Stimulated activated naive B cell treated with anti-CD40 and anti-IgM and Interleukin-4, amounts not matched to agents 10 μg/mL and 1 μg/mL and 100 μg/mL, for 72 hours (primary cell): ENCODE results near the gene WAPL.
"Not testable (repeated sequence)": the region's sequence is repeated elsewhere in the genome, so short reads cannot be mapped to it uniquely, and the experiment has no call there.

Experiments
- ATAC-seq, 2 donors: fragments of 150-1000 bp; cut with Tn5 transposase; replicated peaks; 2 replicates each; pipeline ENCODE4 v1.10.0; 2021; ENCODE audit warnings: moderate library complexity in 1 of 2
- DNase-seq: peaks from one replicate; pipeline ENCODE4 v3.0.0; 2021
- H3K27ac Mint-ChIP-seq: one replicate; pipeline ENCODE4 v1.8.0; 2022; ENCODE audit warnings: mild to moderate bottlenecking, mixed read lengths
- H3K27me3 Mint-ChIP-seq, 2 donors: one replicate each; pipeline ENCODE4 v1.8.0; 2022; ENCODE audit warnings: mixed read lengths in 2 of 2
- H3K36me3 Mint-ChIP-seq, 2 donors: one replicate each; pipeline ENCODE4 v1.8.0; 2022; ENCODE audit warnings: mixed read lengths in 2 of 2, mild to moderate bottlenecking in 1 of 2
- H3K4me1 Mint-ChIP-seq, 2 donors: one replicate each; pipeline ENCODE4 v1.8.0; 2022; ENCODE audit warnings: mixed read lengths in 2 of 2, mild to moderate bottlenecking in 1 of 2
- H3K4me3 Mint-ChIP-seq, 2 donors: one replicate each; pipeline ENCODE4 v1.8.0; 2022; ENCODE audit warnings: mild to moderate bottlenecking in 2 of 2, mixed read lengths in 2 of 2, moderate library complexity in 1 of 2
- H3K9me3 Mint-ChIP-seq, 2 donors: one replicate each; pipeline ENCODE4 v1.8.0; 2022; ENCODE audit warnings: mixed read lengths in 2 of 2, mild to moderate bottlenecking in 1 of 2

WAPL gene

GRCh38 chr10:86389109-86389440 lies 132.5 kb downstream of the WAPL start:
- H3K9me3 Mint-ChIP-seq, H3K27ac Mint-ChIP-seq, H3K36me3 Mint-ChIP-seq, DNase-seq, ATAC-seq: not testable (repeated sequence)
- Mint-ChIP-seq H3K4me3 (peak overlapping the region; percentile 74 to 76), H3K4me1 (peaks cover 14 to 18% of the 10 kb centered on the region in 2 donors), H3K27me3 (peaks cover 71 to 81% of the 10 kb centered on the region in 2 donors)

GRCh38 chr10:86388119-86388704 lies 133.4 kb downstream of the WAPL start:
- no peak for DNase-seq
- no peaks in the 10 kb centered on the region for H3K9me3 Mint-ChIP-seq
- peaks cover 0 to 3% of the 10 kb centered on the region in 2 donors for H3K36me3 Mint-ChIP-seq
- no peak overlapping the region for H3K4me3 Mint-ChIP-seq
- peaks cover 66 to 86% of the 10 kb centered on the region in 2 donors for H3K27me3 Mint-ChIP-seq
- H3K27ac Mint-ChIP-seq = no peak overlapping the region
- H3K4me1 Mint-ChIP-seq = peaks cover 13 to 18% of the 10 kb centered on the region in 2 donors
- ATAC-seq = no peak

- Mint-ChIP-seq H3K27ac (no peak overlapping the region), H3K27me3 (peaks cover 58 to 76% of the 10 kb centered on the region in 2 donors), H3K36me3 (peaks cover 0 to 3% of the 10 kb centered on the region in 2 donors), H3K4me3 (peak overlapping the region in 1 of 2 donors; percentile 27), H3K4me1 (peaks cover 9 to 14% of the 10 kb centered on the region in 2 donors), H3K9me3 (no peaks in the 10 kb centered on the region)
- no peak for DNase-seq
- no peak for ATAC-seq
These were observed 134.3 kb downstream of the WAPL start for GRCh38 chr10:86387178-86387794.

GRCh38 chr10:86385806-86386205 lies 135.8 kb downstream of the WAPL start:
- Mint-ChIP-seq H3K27ac (no peak overlapping the region), H3K36me3 (peaks cover 0 to 3% of the 10 kb centered on the region in 2 donors), H3K4me1 (peaks cover 4 to 5% of the 10 kb centered on the region in 2 donors), H3K27me3 (peaks cover 54 to 75% of the 10 kb centered on the region in 2 donors), H3K9me3 (no peaks in the 10 kb centered on the region), H3K4me3 (no peak overlapping the region)
- DNase-seq = no peak
- ATAC-seq = no peak
